Suprapubic skin (tissue), 4 donors: ENCODE results near the gene IFT81.

Source experiments
- CTCF ChIP-seq, 2 donors: fragments of 200-600 bp in 1 of 2; fragments of 450-650 bp in 1 of 2; sonication (generic) in 1 of 2; IDR thresholded peaks; one replicate each; pipeline ENCODE4 v1.5.1; 2016 to 2019; ENCODE audit warnings: antibody characterized with exemption in 2 of 2, mild to moderate bottlenecking in 1 of 2, moderate library complexity in 1 of 2
- EP300 ChIP-seq: sonication (generic); formaldehyde crosslinking; IDR thresholded peaks from one replicate; pipeline ENCODE4 v1.6.1; 2017; ENCODE audit warnings: antibody characterized with exemption
- POLR2A ChIP-seq, 2 donors: fragments of 450-650 bp; IDR thresholded peaks; one replicate each; pipeline ENCODE4 v1.6.1; 2017; ENCODE audit warnings: antibody characterized with exemption in 2 of 2, mild to moderate bottlenecking in 2 of 2, moderate library complexity in 2 of 2
- POLR2AphosphoS5 ChIP-seq, 3 donors: sonication (generic); formaldehyde crosslinking; IDR thresholded peaks; one replicate each; pipeline ENCODE4 v1.6.1; 2017; ENCODE audit warnings: antibody characterized with exemption in 3 of 3

- no peak for TF ChIP-seq CTCF (IDR thresholded peaks at IDR 0.05)
- no peak for TF ChIP-seq POLR2AphosphoS5 (IDR thresholded peaks at IDR 0.05)
- no peak for TF ChIP-seq POLR2A (IDR thresholded peaks at IDR 0.05)
- TF ChIP-seq EP300 = no peak
Observed at GRCh38 chr12:110252716-110253115, 128.6 kb downstream of the IFT81 start.
